A673 (cell line): ENCODE data around the gene MIA2.

ENCODE experiments used
- EZH2 ChIP-seq: fragments of 200-600 bp; sonication (generic); IDR thresholded peaks from 2 replicates; pipeline ENCODE4 v1.6.1; 2017; ENCODE audit warnings: borderline replicate concordance, low read depth, mild to moderate bottlenecking, mixed read lengths, antibody characterized with exemption, low read length; ENCODE audit not compliant: poor library complexity, severe bottlenecking
- TF ChIP-seq, protein P1 (sequence below): fragments of 300-800, 200-600 bp; sonication (generic); conservative IDR thresholded peaks from 2 replicates; pipeline ENCODE4 v1.5.1; 2017; ENCODE audit warnings: low read depth, mild to moderate bottlenecking, antibody characterized with exemption, low read length, moderate library complexity, mixed read lengths

DNA sequence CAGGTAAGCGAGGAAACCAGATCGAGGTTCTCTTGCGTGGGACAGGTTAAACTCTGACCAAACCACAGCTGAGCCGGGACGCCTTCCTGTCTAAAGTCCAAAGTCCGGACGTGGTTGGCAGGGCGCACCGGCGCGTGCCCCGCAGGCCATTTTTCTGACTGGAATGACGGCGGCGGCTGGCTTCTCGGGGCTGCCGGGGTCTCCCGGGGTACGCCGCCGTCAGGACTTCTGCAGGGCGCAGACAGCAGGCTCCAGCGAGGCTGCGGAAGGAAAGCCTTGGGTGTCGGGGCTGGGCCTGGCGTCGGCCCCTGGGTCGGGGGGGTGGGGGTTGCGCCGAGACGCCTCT, 32.8 kb downstream of the MIA2 start:
- TF ChIP-seq, protein P1, sequence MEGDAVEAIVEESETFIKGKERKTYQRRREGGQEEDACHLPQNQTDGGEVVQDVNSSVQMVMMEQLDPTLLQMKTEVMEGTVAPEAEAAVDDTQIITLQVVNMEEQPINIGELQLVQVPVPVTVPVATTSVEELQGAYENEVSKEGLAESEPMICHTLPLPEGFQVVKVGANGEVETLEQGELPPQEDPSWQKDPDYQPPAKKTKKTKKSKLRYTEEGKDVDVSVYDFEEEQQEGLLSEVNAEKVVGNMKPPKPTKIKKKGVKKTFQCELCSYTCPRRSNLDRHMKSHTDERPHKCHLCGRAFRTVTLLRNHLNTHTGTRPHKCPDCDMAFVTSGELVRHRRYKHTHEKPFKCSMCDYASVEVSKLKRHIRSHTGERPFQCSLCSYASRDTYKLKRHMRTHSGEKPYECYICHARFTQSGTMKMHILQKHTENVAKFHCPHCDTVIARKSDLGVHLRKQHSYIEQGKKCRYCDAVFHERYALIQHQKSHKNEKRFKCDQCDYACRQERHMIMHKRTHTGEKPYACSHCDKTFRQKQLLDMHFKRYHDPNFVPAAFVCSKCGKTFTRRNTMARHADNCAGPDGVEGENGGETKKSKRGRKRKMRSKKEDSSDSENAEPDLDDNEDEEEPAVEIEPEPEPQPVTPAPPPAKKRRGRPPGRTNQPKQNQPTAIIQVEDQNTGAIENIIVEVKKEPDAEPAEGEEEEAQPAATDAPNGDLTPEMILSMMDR: no peak
- TF ChIP-seq EZH2: no peak
